H1 (cell line): ENCODE data around the gene PIM1. TPM values are rescaled to one million over a fixed set of nuclear protein-coding genes. Genes with fewer than 3 reads are reported as not detected.

Source experiments
- BRCA1 ChIP-seq: IDR thresholded peaks from 2 replicates; pipeline ENCODE4 v1.6.1; 2012; ENCODE audit warnings: low read depth, low read length, improper control_type of control experiment
- CBX5 ChIP-seq: fragments of 300-800, 300-1000 bp; sonication (generic); IDR thresholded peaks from 2 replicates; pipeline ENCODE4 v1.7.1; 2016; ENCODE audit warnings: antibody characterized with exemption, low read length, low read depth
- CREB1 ChIP-seq: IDR thresholded peaks from 2 replicates; pipeline ENCODE4 v1.6.1; 2012; ENCODE audit warnings: inconsistent platforms
- EGR1 ChIP-seq: IDR thresholded peaks from 2 replicates; pipeline ENCODE4 v1.6.1; 2011; ENCODE audit warnings: low read depth, low read length, borderline replicate concordance
- EZH2 ChIP-seq: fragments of 200-600 bp; sonication (generic); IDR thresholded peaks from 2 replicates; pipeline ENCODE4 v1.7.1; 2012; ENCODE audit warnings: low read depth, mild to moderate bottlenecking, moderate library complexity, low read length, inconsistent platforms; ENCODE audit not compliant: severe bottlenecking
- KDM5A ChIP-seq: fragments of 200-600 bp; IDR thresholded peaks from 2 replicates; pipeline ENCODE4 v1.7.1; 2012; ENCODE audit warnings: mild to moderate bottlenecking, low read length, inconsistent platforms, mixed read lengths
- MAFK ChIP-seq: IDR thresholded peaks from 2 replicates; pipeline ENCODE4 v1.6.1; 2012; ENCODE audit warnings: low read depth, mild to moderate bottlenecking, improper control_type of control experiment, low read length
- NRF1 ChIP-seq: IDR thresholded peaks from 2 replicates; pipeline ENCODE4 v1.6.1; 2011; ENCODE audit warnings: mild to moderate bottlenecking, low read depth, low read length, improper control_type of control experiment
- PHF8 ChIP-seq: fragments of 200-600 bp; sonication (generic); conservative IDR thresholded peaks from 2 replicates; pipeline ENCODE4 v1.7.1; 2012; ENCODE audit warnings: low read depth, mild to moderate bottlenecking, inconsistent platforms, low read length, moderate library complexity
- POLR2A ChIP-seq, 2 experiments: IDR thresholded peaks; 1 replicate in 1 of 2; 2 replicates in 1 of 2; pipeline ENCODE4 v1.6.1; 2011; ENCODE audit warnings: low read depth in 2 of 2, low read length in 2 of 2, mild to moderate bottlenecking in 2 of 2; ENCODE audit errors: control extremely low read depth in 1 of 2
- POLR2AphosphoS5 ChIP-seq: IDR thresholded peaks from 2 replicates; pipeline ENCODE4 v1.6.1; 2011; ENCODE audit warnings: low read depth, low read length
- SIN3A ChIP-seq, 2 experiments: IDR thresholded peaks in 1 of 2; conservative IDR thresholded peaks in 1 of 2; 2 replicates each; pipeline ENCODE4 v1.6.1; 2011 to 2012; ENCODE audit warnings: low read length in 2 of 2, improper control_type of control experiment in 1 of 2, low read depth in 1 of 2, mild to moderate bottlenecking in 1 of 2
- SP1 ChIP-seq: IDR thresholded peaks from 2 replicates; pipeline ENCODE4 v1.6.1; 2011; ENCODE audit warnings: low read depth, low read length
- SUZ12 ChIP-seq: fragments of 200-600 bp; sonication (generic); IDR thresholded peaks from 2 replicates; pipeline ENCODE4 v1.6.1; 2012; ENCODE audit warnings: mild to moderate bottlenecking, inconsistent platforms, low read length, moderate library complexity, mixed read lengths
- TAF1 ChIP-seq: IDR thresholded peaks from 2 replicates; pipeline ENCODE4 v1.6.1; 2011; ENCODE audit warnings: mild to moderate bottlenecking, low read depth, low read length
- TEAD4 ChIP-seq: IDR thresholded peaks from 2 replicates; pipeline ENCODE4 v1.6.1; 2012; ENCODE audit warnings: low read depth, low read length, inconsistent platforms, mixed read lengths
- polyA plus RNA-seq, 7 experiments: library from polyadenylated mRNA; depleted of rRNA in 3 of 7; stranded (reverse) in 5 of 7; unstranded in 2 of 7; fragments of >200 nt in 5 of 7; fragments of 200-250 nt in 2 of 7; gene quantifications; 1 replicate in 5 of 7; 2 replicates in 1 of 7; 4 replicates in 1 of 7; pipeline versions ENCODE4 v1.2.1 to v1.2.3, GENCODE V29; 2011 to 2013; ENCODE audit warnings: missing spikeins in 2 of 7, mixed read lengths in 2 of 7
- total RNA-seq: library from RNA; stranded (reverse); fragmentation: NEBNext Ultra II Directional; extraction: Animal tissue kit (Norgen Biotek cat#: 25700); gene quantifications from 2 replicates; pipeline ENCODE4 v1.2.1, GENCODE V29; 2021
- TF ChIP-seq, protein P1 (sequence below): IDR thresholded peaks from 2 replicates; pipeline ENCODE4 v1.6.1; 2012; ENCODE audit warnings: inconsistent platforms
- TF ChIP-seq, protein P2 (sequence below): IDR thresholded peaks from 2 replicates; pipeline ENCODE4 v1.6.1; 2012; ENCODE audit warnings: low read length, inconsistent platforms
- TF ChIP-seq, protein P3 (sequence below): IDR thresholded peaks from 2 replicates; pipeline ENCODE4 v1.6.1; 2011; ENCODE audit warnings: low read length, improper control_type of control experiment

The PIM1 gene
- total and polyA plus RNA-seq, 2 of the 8 experiments (the other 6 are each of a cell fraction or from before 2014, with no cell fraction given): 25.5 to 94.9 TPM

DNA sequence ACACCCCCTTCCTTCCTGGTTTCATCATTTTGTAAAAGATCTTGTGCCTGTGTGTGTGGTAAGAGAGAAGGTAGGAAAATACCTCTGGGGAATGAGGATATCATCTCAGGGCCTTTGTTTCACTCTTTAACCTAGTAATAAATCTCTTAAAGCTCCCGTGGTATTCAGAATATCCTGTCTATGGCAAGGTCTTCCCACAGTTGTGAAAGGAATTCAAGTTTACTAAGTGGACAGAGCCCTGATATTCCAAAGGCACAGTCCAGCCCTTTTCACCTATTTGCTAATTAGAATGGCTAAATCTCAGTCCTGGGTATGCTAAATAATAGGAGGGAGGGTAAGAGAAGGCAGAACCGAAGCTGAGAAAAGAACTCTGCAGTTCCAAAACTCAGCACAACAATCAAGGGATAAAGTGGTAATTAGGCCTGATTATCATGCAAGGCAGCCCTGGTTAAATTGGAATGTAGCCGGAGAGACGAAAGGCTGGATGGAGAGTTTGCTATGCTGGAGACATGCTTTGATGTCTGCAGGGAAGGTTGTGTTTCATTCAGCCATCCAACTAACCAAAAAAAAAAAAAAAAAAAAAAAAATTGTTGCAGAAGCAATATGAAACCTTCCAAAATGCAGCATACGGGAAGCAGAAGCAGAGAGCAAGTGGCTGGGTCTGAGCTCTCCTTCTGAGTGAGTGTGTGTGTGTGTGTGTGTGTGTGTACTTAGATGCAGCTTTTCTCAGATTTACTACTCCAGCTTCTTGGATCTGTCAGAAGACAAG is 28.5 kb upstream of the PIM1 start (continued):
- TF ChIP-seq, protein P1, sequence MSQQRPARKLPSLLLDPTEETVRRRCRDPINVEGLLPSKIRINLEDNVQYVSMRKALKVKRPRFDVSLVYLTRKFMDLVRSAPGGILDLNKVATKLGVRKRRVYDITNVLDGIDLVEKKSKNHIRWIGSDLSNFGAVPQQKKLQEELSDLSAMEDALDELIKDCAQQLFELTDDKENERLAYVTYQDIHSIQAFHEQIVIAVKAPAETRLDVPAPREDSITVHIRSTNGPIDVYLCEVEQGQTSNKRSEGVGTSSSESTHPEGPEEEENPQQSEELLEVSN: no peak
- TF ChIP-seq, protein P2, sequence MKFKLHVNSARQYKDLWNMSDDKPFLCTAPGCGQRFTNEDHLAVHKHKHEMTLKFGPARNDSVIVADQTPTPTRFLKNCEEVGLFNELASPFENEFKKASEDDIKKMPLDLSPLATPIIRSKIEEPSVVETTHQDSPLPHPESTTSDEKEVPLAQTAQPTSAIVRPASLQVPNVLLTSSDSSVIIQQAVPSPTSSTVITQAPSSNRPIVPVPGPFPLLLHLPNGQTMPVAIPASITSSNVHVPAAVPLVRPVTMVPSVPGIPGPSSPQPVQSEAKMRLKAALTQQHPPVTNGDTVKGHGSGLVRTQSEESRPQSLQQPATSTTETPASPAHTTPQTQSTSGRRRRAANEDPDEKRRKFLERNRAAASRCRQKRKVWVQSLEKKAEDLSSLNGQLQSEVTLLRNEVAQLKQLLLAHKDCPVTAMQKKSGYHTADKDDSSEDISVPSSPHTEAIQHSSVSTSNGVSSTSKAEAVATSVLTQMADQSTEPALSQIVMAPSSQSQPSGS: no peak; the same call in 1 of the 2 replicates
- TF ChIP-seq SIN3A (conservative IDR thresholded peaks at IDR 0.05 in 1 of 2, IDR thresholded peaks at IDR 0.05 in 1 of 2; ENCODE audit: low read depth in 1 of 2, low read length in 2 of 2) (0 out of 4 replicates have a peak, but pooled peaks of 1 of the 2 experiments have one; percentile 60), POLR2A (IDR thresholded peaks at IDR 0.05; ENCODE audit: control extremely low read depth in 1 of 2, low read depth in 2 of 2, low read length in 2 of 2) (no peak), NRF1 (no peak), TEAD4 (peak; percentile 96), SP1 (peak; percentile 93), BRCA1 (no peak), TAF1 (no peak), EZH2 (no peak), CREB1 (no peak), CBX5 (no peak), EGR1 (no peak), SUZ12 (no peak), POLR2AphosphoS5 (peak; percentile 16; the same call in 1 of the 2 replicates), MAFK (no peak), PHF8 (no peak), KDM5A (no peak)
- TF ChIP-seq, protein P3, sequence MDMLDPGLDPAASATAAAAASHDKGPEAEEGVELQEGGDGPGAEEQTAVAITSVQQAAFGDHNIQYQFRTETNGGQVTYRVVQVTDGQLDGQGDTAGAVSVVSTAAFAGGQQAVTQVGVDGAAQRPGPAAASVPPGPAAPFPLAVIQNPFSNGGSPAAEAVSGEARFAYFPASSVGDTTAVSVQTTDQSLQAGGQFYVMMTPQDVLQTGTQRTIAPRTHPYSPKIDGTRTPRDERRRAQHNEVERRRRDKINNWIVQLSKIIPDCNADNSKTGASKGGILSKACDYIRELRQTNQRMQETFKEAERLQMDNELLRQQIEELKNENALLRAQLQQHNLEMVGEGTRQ: no peak
